HG03060 (cell line): Measurements from ENCODE around the gene GORASP1.
A peak's percentile ranks its signal among the peaks of the same experiment; 100 is the strongest.

Source experiments
- ATAC-seq: cut with Tn5 transposase; IDR thresholded peaks from one replicate; pipeline ENCODE4 v1.9.1; 2021; ENCODE audit warnings: low read depth, moderate number of reproducible peaks; ENCODE audit not compliant: unreplicated experiment

GORASP1 gene

GRCh38 chr3:39126532-39127071 lies 19.2 kb upstream of the GORASP1 start:
- no peak for ATAC-seq

- ATAC-seq, result no peak
Measured at GRCh38 chr3:39125841-39126500, 18.5 kb upstream of the GORASP1 start.

- no peak for ATAC-seq
Measured at GRCh38 chr3:39124876-39125840, 17.7 kb upstream of the GORASP1 start.

- ATAC-seq, result peak; percentile 54
Measured at GRCh38 chr3:39122813-39123212, 15.4 kb upstream of the GORASP1 start.

GRCh38 chr3:39121621-39122020 lies 14.2 kb upstream of the GORASP1 start:
- no peak for ATAC-seq

- ATAC-seq, result no peak
Measured at GRCh38 chr3:39118931-39119660, 11.7 kb upstream of the GORASP1 start.

- no peak for ATAC-seq
Measured at GRCh38 chr3:39118079-39118478, 10.7 kb upstream of the GORASP1 start.

- ATAC-seq, result no peak
Measured at GRCh38 chr3:39115870-39116269, 8.4 kb upstream of the GORASP1 start.

GRCh38 chr3:39114456-39114855 lies 7.0 kb upstream of the GORASP1 start:
- ATAC-seq, result no peak

GRCh38 chr3:39113291-39113690 lies 5.9 kb upstream of the GORASP1 start:
- no peak for ATAC-seq

GRCh38 chr3:39112535-39112934 lies 5.1 kb upstream of the GORASP1 start:
- ATAC-seq, result no peak

GRCh38 chr3:39112113-39112512 lies 4.7 kb upstream of the GORASP1 start:
- no peak for ATAC-seq

GRCh38 chr3:39110041-39110639 lies 2.7 kb upstream of the GORASP1 start:
- ATAC-seq, result no peak

GRCh38 chr3:39109086-39109485 lies 1.7 kb upstream of the GORASP1 start:
- ATAC-seq, result no peak

GRCh38 chr3:39108200-39108710 lies 828 bp upstream of the GORASP1 start:
- peak; percentile 81 for ATAC-seq

GRCh38 chr3:39106851-39107387 lies 508 bp downstream of the GORASP1 start:
- ATAC-seq, result no peak

GRCh38 chr3:39106281-39106811 lies 1.1 kb downstream of the GORASP1 start:
- no peak for ATAC-seq

GRCh38 chr3:39105687-39106063 lies 1.8 kb downstream of the GORASP1 start:
- ATAC-seq, result no peak

GRCh38 chr3:39104961-39105686 lies 2.3 kb downstream of the GORASP1 start:
- ATAC-seq, result no peak
